GM12878 (cell line): ENCODE results near the gene C9orf50. TPM values are rescaled to one million over a fixed set of nuclear protein-coding genes. Genes with fewer than 3 reads are reported as not detected.

Experiments used
- ATAC-seq: fragments of 200-7000 bp; cut with Tn5 transposase; 3 replicates; pipeline ENCODE4 v1.9.1; 2020; ENCODE audit warnings: mild to moderate bottlenecking, moderate library complexity
- BruUV-seq: library from RNA; stranded (reverse); fragments of 400-500 nt; replicated peaks from 2 replicates; lab custom pipeline; 2021; lab: Mats Ljungman, UMichigan
- CTCF ChIA-PET: fragments of 300-600 bp; sonication (Branson Sonifier 250); formaldehyde crosslinking; extraction: SDS; loops from one replicate; lab custom pipeline; 2021; ENCODE audit warnings: inconsistent platforms; lab: Yijun Ruan, JAX
- POLR2A ChIA-PET: fragments of 350-600 bp; formaldehyde crosslinking; extraction: SDS; loops from one replicate; lab custom pipeline; 2021; ENCODE audit warnings: inconsistent platforms; lab: Charles Lee
- RAD21 ChIA-PET: fragments of 300-600 bp; sonication (Branson Sonifier 250); formaldehyde crosslinking; loops from one replicate; lab custom pipeline; 2023; ENCODE audit warnings: antibody characterized with exemption; ENCODE audit not compliant: unreplicated experiment; lab: Charles Lee
- SMC1A ChIA-PET: fragments of 300-600 bp; sonication (Branson Sonifier 250); formaldehyde crosslinking; loops from one replicate; lab custom pipeline; 2023; ENCODE audit not compliant: unreplicated experiment, uncharacterized antibody; lab: Charles Lee
- DNase-seq: peaks from one replicate; pipeline ENCODE4 v3.0.0-alpha.2; 2011; ENCODE audit warnings: low read depth, low spot score
- FAIRE-seq: peaks from 3 replicates; lab custom pipeline; 2011; peaks lifted over from hg19 to GRCh38; lab: Jason Lieb, UNC
- H2AFZ ChIP-seq: 2 replicates; pipeline ENCODE4 v1.6.0; 2011; ENCODE audit warnings: low read depth, low read length, control low read depth; ENCODE audit not compliant: control insufficient read depth
- H3K27ac ChIP-seq: 2 replicates; pipeline ENCODE4 v1.5.1; 2011; ENCODE audit warnings: control low read depth; ENCODE audit not compliant: control insufficient read depth, insufficient read depth
- H3K27me3 ChIP-seq, 2 experiments: replicated peaks in 1 of 2; 2 replicates each; pipeline versions ENCODE4 v1.6.0 to v1.6.1; 2011; ENCODE audit warnings: low read length in 1 of 2; ENCODE audit not compliant: control insufficient read depth in 2 of 2, insufficient read depth in 2 of 2
- H3K36me3 ChIP-seq, 2 experiments: 2 replicates each; pipeline ENCODE4 v1.5.1; 2011; ENCODE audit warnings: low read length in 1 of 2; ENCODE audit not compliant: control insufficient read depth in 2 of 2, insufficient read depth in 2 of 2
- H3K4me1 ChIP-seq: 2 replicates; pipeline ENCODE4 v1.6.1; 2011; ENCODE audit warnings: mild to moderate bottlenecking, low read length, moderate library complexity, mixed read lengths; ENCODE audit not compliant: control insufficient read depth, insufficient read depth
- H3K4me2 ChIP-seq: 2 replicates; pipeline ENCODE4 v1.6.0; 2011; ENCODE audit warnings: control low read depth; ENCODE audit not compliant: control insufficient read depth, insufficient read depth
- H3K4me3 ChIP-seq: fragments of 200-600 bp; sonication (generic); 2 replicates; pipeline ENCODE4 v1.5.1; 2016
- H3K79me2 ChIP-seq: 2 replicates; pipeline ENCODE4 v1.6.0; 2011; ENCODE audit warnings: low read length; ENCODE audit not compliant: control insufficient read depth, insufficient read depth
- H3K9ac ChIP-seq: 2 replicates; pipeline ENCODE4 v1.8.0; 2011; ENCODE audit warnings: low read length, control low read depth, mixed read lengths; ENCODE audit not compliant: control insufficient read depth, insufficient read depth
- H3K9me3 ChIP-seq: replicated peaks from 3 replicates; pipeline ENCODE4 v1.5.1; 2011; ENCODE audit warnings: mild to moderate bottlenecking, low read length; ENCODE audit not compliant: control insufficient read depth, insufficient read depth
- H4K20me1 ChIP-seq: 2 replicates; pipeline ENCODE4 v1.6.0; 2011; ENCODE audit not compliant: control insufficient read depth, insufficient read depth
- BACH1 ChIP-seq: fragments of 450-650 bp; IDR thresholded peaks from 2 replicates; pipeline ENCODE4 v1.6.1; 2017; ENCODE audit warnings: mild to moderate bottlenecking, borderline replicate concordance
- BMI1 ChIP-seq: fragments of 450-650 bp; IDR thresholded peaks from 2 replicates; pipeline ENCODE4 v1.6.1; 2016; ENCODE audit warnings: mild to moderate bottlenecking, moderate library complexity, borderline replicate concordance
- DPF2 ChIP-seq: fragments of 450-650 bp; IDR thresholded peaks from 2 replicates; pipeline ENCODE4 v1.6.1; 2017; ENCODE audit warnings: mild to moderate bottlenecking
- ETV6 ChIP-seq, 2 experiments: fragments of 450-650 bp in 1 of 2; IDR thresholded peaks in 1 of 2; conservative IDR thresholded peaks in 1 of 2; 2 replicates each; pipeline ENCODE4 v1.6.1; 2014; ENCODE audit warnings: antibody characterized with exemption in 1 of 2, borderline replicate concordance in 1 of 2, low read depth in 1 of 2, mild to moderate bottlenecking in 1 of 2, moderate library complexity in 1 of 2
- FOXK2 ChIP-seq: fragments of 450-650 bp; IDR thresholded peaks from 2 replicates; pipeline ENCODE4 v1.6.1; 2017; ENCODE audit warnings: mild to moderate bottlenecking, moderate library complexity
- IKZF1 ChIP-seq: fragments of 450-650 bp; conservative IDR thresholded peaks from 2 replicates; pipeline ENCODE4 v1.6.1; 2017; ENCODE audit warnings: antibody characterized with exemption, mild to moderate bottlenecking
- IRF4 ChIP-seq: IDR thresholded peaks from 2 replicates; pipeline ENCODE4 v1.6.1; 2011; ENCODE audit warnings: low read depth, low read length
- LARP7 ChIP-seq: fragments of 450-650 bp; IDR thresholded peaks from 2 replicates; pipeline ENCODE4 v1.6.1; 2017; ENCODE audit warnings: mild to moderate bottlenecking
- NFXL1 ChIP-seq: fragments of 450-650 bp; IDR thresholded peaks from 2 replicates; pipeline ENCODE4 v1.6.1; 2017; ENCODE audit warnings: antibody characterized with exemption, mild to moderate bottlenecking, borderline replicate concordance
- POLR2AphosphoS2 ChIP-seq: IDR thresholded peaks from 2 replicates; pipeline ENCODE4 v1.6.1; 2011; ENCODE audit warnings: low read depth, mild to moderate bottlenecking, low read length, improper control_type of control experiment, moderate library complexity
- POU2F2 ChIP-seq: IDR thresholded peaks from 3 replicates; pipeline ENCODE4 v1.6.1; 2011; ENCODE audit warnings: low read depth, mild to moderate bottlenecking, low read length, borderline replicate concordance
- STAT3 ChIP-seq: IDR thresholded peaks from 2 replicates; pipeline ENCODE4 v1.6.1; 2011; ENCODE audit warnings: low read depth, low read length, improper control_type of control experiment
- TCF12 ChIP-seq: IDR thresholded peaks from 2 replicates; pipeline ENCODE4 v1.6.1; 2011; ENCODE audit warnings: low read depth, mild to moderate bottlenecking, low read length
- YY1 ChIP-seq: IDR thresholded peaks from 2 replicates; pipeline ENCODE4 v1.6.1; 2011; ENCODE audit warnings: low read depth, mild to moderate bottlenecking, low read length
- ZNF217 ChIP-seq: fragments of 450-650 bp; IDR thresholded peaks from 2 replicates; pipeline ENCODE4 v1.6.1; 2017; ENCODE audit warnings: antibody characterized with exemption, mild to moderate bottlenecking
- WGBS: methylation state at CpG from one replicate; pipeline ENCODE4 v1.1.6; 2016; ENCODE audit warnings: low lambda C conversion rate; ENCODE audit not compliant: insufficient replicate concordance, insufficient coverage; ENCODE audit errors: missing lambda C conversion rate; 5-methylcytosine and 5-hydroxymethylcytosine counted together
- in situ Hi-C: fragments of 300-500 bp; cut with MboI; formaldehyde crosslinking; loops from 9 replicates; pipeline ENCODE4 v1.14.3; 2018; ENCODE audit warnings: mixed read lengths
- intact Hi-C: fragments of 100-400 bp; cut with micrococcal nuclease; formaldehyde crosslinking; loops from one replicate; pipeline ENCODE4 v1.14.2; 2022; ENCODE audit not compliant: unreplicated experiment
- polyA plus RNA-seq, 11 experiments: library from polyadenylated mRNA; depleted of rRNA in 4 of 11; unstranded in 6 of 11; stranded (reverse) in 5 of 11; fragments of >200 nt; fragmentation: Nextera tagmentation in 4 of 11; fragmentation: Illumina TruSeq in 1 of 11; extraction: Ambion mirVana in 4 of 11; extraction: Trizol in 1 of 11; gene quantifications; 1 replicate in 1 of 11; 2 replicates in 10 of 11; pipeline versions ENCODE4 v1.2.1 to v1.2.3, GENCODE V29; 2011 to 2016; ENCODE audit warnings: inconsistent platforms in 2 of 11, missing spikeins in 2 of 11, low read depth in 1 of 11
- total RNA-seq, 4 experiments: library from RNA; depleted of rRNA in 3 of 4; stranded (reverse); fragments of >200 nt in 3 of 4; fragmentation: Illumina TruSeq in 1 of 4; extraction: Trizol in 1 of 4; gene quantifications; 2 replicates each; pipeline versions ENCODE4 v1.2.1 to v1.2.3, GENCODE V29; 2013 to 2021
- TF ChIP-seq, protein P1 (sequence below): fragments of 450-650 bp; IDR thresholded peaks from 2 replicates; pipeline ENCODE4 v1.6.1; 2017; ENCODE audit warnings: mild to moderate bottlenecking, low read depth, inconsistent platforms; ENCODE audit not compliant: poor library complexity, severe bottlenecking
- TF ChIP-seq, protein P2 (sequence below): fragments of 450-650 bp; IDR thresholded peaks from 2 replicates; pipeline ENCODE4 v1.6.1; 2016; ENCODE audit warnings: mild to moderate bottlenecking, moderate library complexity, borderline replicate concordance

The C9orf50 gene
- total and polyA plus RNA-seq, 10 of the 15 experiments (the other 5 are each of a cell fraction or from before 2014, with no cell fraction given) = not detected

DNA sequence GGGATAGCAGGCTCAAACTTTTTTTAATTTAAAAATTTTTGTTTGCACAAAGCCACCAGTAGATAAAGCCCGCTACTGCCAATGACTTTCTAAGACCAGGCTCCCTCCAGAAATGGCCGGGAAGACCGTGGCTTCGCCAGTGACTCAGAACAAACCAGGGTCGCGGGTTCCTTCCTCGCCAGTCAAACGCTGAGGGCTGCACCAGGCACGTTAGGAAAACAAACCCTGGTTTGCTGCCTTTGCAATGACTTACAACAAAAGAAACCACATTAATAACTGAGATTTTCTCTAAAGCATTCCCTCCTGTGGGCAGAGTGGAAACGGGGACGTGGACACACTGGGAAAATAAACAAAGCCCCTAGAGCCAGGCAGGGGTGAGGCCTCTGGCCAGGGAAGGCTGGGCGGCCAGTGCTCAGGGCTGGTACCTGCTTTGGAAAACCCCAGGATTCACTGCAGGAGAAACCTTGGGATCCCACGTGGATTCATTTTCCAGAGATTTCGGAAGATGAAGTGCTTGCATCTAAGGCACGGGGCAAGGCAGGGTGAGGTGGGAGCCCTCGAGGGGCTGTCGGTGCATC lies 48.3 kb upstream of the C9orf50 start:
- no peak for DNase-seq
- intact Hi-C loops (no loop called here), in situ Hi-C loops (no loop called here)
- ATAC-seq = no peak
- RAD21 ChIA-PET = no interaction called here
- H3K27ac ChIP-seq = no peak overlapping the region
- BruUV-seq = no TSS peak
- no peak overlapping the region for H3K4me2 ChIP-seq
- CTCF ChIA-PET = no interaction called here
- no peaks in the 10 kb centered on the region for H3K36me3 ChIP-seq
- TF ChIP-seq DPF2 (no peak), POU2F2 (no peak), IRF4 (no peak), STAT3 (no peak), IKZF1 (no peak), TCF12 (no peak), POLR2AphosphoS2 (no peak), YY1 (no peak), LARP7 (no peak), BMI1 (no peak), FOXK2 (no peak), BACH1 (no peak), ZNF217 (no peak), ETV6 (conservative IDR thresholded peaks at IDR 0.05 in 1 of 2, IDR thresholded peaks at IDR 0.05 in 1 of 2; ENCODE audit: borderline replicate concordance in 1 of 2, low read depth in 1 of 2) (no peak), NFXL1 (no peak)
- TF ChIP-seq, protein P1, sequence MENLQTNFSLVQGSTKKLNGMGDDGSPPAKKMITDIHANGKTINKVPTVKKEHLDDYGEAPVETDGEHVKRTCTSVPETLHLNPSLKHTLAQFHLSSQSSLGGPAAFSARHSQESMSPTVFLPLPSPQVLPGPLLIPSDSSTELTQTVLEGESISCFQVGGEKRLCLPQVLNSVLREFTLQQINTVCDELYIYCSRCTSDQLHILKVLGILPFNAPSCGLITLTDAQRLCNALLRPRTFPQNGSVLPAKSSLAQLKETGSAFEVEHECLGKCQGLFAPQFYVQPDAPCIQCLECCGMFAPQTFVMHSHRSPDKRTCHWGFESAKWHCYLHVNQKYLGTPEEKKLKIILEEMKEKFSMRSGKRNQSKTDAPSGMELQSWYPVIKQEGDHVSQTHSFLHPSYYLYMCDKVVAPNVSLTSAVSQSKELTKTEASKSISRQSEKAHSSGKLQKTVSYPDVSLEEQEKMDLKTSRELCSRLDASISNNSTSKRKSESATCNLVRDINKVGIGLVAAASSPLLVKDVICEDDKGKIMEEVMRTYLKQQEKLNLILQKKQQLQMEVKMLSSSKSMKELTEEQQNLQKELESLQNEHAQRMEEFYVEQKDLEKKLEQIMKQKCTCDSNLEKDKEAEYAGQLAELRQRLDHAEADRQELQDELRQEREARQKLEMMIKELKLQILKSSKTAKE = no peak
- TF ChIP-seq, protein P2, sequence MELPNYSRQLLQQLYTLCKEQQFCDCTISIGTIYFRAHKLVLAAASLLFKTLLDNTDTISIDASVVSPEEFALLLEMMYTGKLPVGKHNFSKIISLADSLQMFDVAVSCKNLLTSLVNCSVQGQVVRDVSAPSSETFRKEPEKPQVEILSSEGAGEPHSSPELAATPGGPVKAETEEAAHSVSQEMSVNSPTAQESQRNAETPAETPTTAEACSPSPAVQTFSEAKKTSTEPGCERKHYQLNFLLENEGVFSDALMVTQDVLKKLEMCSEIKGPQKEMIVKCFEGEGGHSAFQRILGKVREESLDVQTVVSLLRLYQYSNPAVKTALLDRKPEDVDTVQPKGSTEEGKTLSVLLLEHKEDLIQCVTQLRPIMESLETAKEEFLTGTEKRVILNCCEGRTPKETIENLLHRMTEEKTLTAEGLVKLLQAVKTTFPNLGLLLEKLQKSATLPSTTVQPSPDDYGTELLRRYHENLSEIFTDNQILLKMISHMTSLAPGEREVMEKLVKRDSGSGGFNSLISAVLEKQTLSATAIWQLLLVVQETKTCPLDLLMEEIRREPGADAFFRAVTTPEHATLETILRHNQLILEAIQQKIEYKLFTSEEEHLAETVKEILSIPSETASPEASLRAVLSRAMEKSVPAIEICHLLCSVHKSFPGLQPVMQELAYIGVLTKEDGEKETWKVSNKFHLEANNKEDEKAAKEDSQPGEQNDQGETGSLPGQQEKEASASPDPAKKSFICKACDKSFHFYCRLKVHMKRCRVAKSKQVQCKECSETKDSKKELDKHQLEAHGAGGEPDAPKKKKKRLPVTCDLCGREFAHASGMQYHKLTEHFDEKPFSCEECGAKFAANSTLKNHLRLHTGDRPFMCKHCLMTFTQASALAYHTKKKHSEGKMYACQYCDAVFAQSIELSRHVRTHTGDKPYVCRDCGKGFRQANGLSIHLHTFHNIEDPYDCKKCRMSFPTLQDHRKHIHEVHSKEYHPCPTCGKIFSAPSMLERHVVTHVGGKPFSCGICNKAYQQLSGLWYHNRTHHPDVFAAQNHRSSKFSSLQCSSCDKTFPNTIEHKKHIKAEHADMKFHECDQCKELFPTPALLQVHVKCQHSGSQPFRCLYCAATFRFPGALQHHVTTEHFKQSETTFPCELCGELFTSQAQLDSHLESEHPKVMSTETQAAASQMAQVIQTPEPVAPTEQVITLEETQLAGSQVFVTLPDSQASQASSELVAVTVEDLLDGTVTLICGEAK = no peak
- FAIRE-seq = no peak
- SMC1A ChIA-PET = no interaction called here
- H2AFZ ChIP-seq = no peak overlapping the region
- H3K79me2 ChIP-seq = no peaks in the 10 kb centered on the region
- no peaks in the 10 kb centered on the region for H3K4me1 ChIP-seq
- H3K27me3 ChIP-seq = peaks cover 0 to 2% of the 10 kb centered on the region in 2 experiments; a peak in 1 of 4 replicates
- POLR2A ChIA-PET = no interaction called here
- H3K4me3 ChIP-seq = no peak overlapping the region
- WGBS = 31% methylated on average over 17 of the region's 17 CpGs
- no peaks in the 10 kb centered on the region for H4K20me1 ChIP-seq
- H3K9ac ChIP-seq = no peak overlapping the region
- H3K9me3 ChIP-seq = no peaks in the 10 kb centered on the region
